Endothelial cell of hepatic sinusoid (primary cell): ENCODE measurements around the gene CLCN5.

Source experiments
- in situ Hi-C: cut with HindIII; loops from 2 replicates; pipeline ENCODE4 v1.10.0; 2017; ENCODE audit warnings: low sequenced_read_pairs

CLCN5 gene

GRCh38 chrX:49932791-49933190 lies 10.4 kb downstream of the CLCN5 start:
- in situ Hi-C loops, result no loop called here

DNA sequence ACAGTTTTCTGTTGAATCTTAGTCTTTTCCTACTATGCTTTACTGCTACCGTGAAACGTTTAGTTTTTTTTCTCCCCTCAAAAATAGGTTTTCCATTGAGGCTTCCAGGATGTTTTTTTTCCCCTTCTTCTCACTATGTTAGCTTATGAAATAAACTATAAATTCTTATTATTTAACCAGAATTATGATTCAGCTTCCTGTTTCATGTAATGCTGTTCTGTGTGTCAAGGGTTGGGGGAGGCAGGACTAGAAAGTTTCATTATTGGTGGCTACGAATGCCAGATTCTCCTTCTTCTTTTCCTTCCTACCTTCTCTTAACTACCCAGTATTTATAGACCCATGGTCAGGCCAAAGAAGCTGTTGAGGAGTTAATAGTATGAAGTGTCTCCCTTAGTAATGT lies 11.8 kb downstream of the CLCN5 start:
- in situ Hi-C loops, result no loop called here

DNA sequence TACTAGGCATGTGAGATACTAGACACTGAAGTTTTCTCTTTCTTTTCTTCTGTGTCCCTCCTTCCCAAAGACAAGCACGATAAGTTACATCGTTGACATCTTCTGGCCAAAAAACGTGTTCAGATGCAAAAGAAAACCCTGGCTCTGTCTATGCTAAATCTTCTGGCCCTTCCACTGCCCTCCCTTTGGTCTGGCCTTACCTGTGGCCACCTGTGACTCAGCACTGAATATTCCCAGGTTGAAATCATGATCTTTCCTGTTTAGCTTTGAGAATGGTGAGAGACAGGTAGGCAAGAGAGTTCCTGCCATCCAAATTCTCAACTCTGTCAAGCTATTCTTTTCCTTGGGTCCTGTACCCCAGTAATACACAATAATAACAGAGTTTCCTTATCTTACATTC lies 12.3 kb downstream of the CLCN5 start:
- in situ Hi-C loops, result no loop called here

DNA sequence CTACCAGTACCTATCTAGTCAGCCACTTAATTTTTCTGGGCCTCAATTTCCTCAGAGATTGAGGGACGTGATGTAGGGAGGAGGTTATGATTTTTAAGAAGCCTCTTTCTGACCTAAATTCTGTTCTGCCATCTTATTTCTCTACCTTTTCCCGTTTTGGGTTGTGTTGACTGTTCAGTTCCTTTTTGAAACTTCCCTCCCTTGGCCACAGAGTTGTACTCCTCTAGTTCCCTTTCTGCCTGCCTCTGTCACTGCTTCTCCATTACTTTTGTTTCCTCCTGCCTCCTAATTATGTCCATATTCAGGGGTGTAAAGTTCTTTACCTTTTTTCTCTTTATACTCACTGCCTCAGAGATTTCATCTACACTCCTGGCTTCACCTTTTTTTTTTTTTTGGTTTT lies 25.4 kb downstream of the CLCN5 start:
- in situ Hi-C loops, result no loop called here

- in situ Hi-C loops, result no loop called here
These were observed 27.6 kb downstream of the CLCN5 start for GRCh38 chrX:49949961-49950360.

GRCh38 chrX:49951524-49952193 lies 29.3 kb downstream of the CLCN5 start:
- in situ Hi-C loops, result no loop called here

- in situ Hi-C loops, result no loop called here
These were observed 33.9 kb downstream of the CLCN5 start for GRCh38 chrX:49956313-49956712.

DNA sequence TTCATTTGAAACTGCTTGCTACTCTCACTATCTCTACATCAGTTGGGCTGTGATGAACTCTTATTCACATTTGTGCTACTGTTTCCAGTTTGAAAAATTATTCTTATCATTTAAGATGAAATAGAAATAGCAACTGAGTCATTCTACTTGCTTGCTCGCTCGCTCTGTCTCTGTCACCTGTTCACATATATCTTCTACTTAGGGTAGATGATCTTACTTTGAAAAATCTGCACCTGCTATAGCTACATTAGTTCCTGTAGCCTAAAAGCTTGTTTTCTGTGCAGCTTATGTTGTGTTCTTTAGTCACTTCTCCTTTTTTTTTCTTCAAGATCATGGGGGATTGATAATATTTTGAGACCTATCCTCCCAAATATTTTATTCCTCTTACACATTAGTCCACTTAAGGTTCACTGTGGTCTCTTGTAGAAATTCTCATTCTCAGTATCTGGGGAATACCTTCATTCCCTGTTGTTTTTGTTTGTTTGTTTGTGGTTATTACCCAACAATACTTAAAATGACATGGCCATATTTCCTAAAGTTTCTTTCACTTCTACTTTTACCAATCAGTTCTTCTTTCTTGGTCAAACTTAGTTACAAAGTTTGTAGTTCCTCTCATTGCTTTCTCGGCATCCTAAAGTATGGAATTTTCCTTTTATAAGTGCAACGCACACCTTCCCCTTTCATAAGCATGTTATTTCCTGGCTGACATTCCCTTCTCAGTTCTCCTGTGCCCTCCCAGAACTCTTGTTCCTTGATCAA lies 36.5 kb downstream of the CLCN5 start:
- in situ Hi-C loops, result no loop called here

GRCh38 chrX:49959602-49960001 lies 37.2 kb downstream of the CLCN5 start:
- in situ Hi-C loops, result no loop called here

- in situ Hi-C loops, result no loop called here
These were observed 37.7 kb downstream of the CLCN5 start for GRCh38 chrX:49960061-49960460.

GRCh38 chrX:49970674-49971073 lies 48.3 kb downstream of the CLCN5 start:
- in situ Hi-C loops, result no loop called here

DNA sequence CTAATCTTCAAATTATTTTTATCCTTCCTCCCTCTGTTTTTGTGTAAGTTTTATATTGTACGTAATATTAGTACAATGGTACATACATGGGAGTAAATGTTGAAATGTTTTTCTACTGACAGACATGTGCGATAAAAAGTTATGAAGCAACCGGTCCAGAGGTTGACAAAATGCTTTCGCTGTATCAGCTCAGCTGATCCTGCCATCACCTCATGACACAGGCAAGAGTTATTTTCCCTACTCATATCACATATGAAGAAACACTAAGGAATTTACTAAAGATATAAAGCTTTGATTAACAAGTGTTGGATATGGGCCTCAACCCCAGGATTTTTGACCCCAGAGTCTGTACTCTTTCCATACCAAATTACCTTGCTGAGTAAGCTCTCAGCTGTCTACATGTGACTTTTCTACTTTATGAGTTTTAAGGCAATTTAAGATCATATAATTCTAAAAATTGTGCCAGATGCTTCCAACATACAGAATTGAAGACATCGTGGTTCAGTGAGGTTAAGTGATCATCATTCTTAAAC lies 50.0 kb downstream of the CLCN5 start:
- in situ Hi-C loops, result no loop called here

- in situ Hi-C loops, result no loop called here
These were observed 54.3 kb downstream of the CLCN5 start for GRCh38 chrX:49976682-49977197.

GRCh38 chrX:49977319-49978090 lies 55.1 kb downstream of the CLCN5 start:
- in situ Hi-C loops, result no loop called here

DNA sequence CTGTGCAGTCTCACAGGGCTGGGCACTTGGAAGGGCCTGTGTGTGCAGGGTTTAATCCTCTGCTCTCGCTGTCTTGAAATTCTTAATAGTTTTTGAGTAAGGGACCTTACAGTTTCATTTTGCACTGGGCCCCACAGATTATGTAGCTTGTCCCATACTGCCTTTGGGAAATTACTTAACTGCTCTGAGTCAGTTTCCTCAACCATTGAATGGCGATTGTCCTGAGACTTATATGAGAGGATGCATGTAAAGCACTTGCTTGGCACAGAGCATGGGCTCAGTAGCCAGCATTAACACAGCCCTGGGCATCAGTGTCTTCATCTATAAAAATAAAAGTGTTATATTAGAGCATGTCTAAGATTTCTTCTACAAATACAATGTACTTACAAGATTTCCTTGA lies 55.8 kb downstream of the CLCN5 start:
- in situ Hi-C loops, result no loop called here

DNA sequence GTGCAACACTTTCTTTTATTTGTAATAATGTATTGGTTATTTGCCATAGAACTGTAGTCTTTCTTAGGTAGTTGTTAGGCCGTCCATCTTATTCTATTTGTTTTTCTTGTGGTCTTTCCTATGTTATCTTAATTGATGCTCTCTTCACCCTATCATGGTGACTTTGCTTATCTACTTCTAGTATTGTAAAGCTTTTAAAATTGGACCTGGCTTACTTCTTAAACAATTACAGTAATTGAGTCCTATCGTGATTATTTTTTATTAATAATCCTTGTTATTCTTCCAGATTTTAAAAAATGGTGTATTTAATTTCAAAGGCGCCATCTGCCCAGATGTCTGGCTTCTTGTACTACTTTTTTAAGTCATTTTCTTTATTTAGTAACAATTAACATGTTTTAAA lies 63.7 kb downstream of the CLCN5 start:
- in situ Hi-C loops, result no loop called here

DNA sequence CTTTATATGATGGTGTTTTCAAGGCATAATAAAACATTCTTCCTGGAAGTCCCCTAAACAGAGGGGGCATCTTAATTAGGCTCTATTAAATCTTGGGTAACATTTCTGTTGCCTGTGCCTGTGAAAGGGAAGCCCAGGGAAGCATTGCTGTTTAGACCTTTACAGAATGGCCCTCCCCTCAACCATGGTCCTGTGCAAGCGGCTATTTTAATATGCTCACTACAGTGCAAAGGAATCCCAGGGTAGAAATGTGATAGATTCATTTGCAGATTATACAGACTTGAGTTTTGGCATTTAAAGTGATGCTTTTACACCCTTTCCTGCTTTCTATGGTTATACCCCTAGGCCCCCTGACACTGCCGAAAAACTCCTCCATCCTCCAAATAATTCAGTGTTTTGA lies 65.3 kb downstream of the CLCN5 start:
- in situ Hi-C loops, result no loop called here

DNA sequence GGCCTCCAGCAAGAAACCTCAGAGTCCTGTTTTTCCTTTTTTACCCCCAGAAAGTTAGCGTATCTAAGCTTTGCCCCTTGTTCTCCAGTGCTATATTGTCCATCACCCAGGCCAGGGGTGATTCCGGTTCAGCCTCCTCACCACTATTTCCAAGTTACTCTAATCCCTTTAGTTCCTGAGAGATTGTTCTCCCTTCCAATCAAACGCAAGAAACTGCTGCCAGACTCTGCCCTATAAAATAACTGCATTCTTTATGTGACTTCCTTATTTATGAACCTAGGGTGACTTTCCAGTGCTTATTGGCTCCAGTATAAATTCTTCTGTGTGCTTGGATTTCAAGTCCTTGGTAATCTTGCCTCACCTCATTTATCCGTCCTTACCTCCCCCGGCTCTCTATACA lies 65.7 kb downstream of the CLCN5 start:
- in situ Hi-C loops, result no loop called here

GRCh38 chrX:49991758-49992157 lies 69.4 kb downstream of the CLCN5 start:
- in situ Hi-C loops, result no loop called here

DNA sequence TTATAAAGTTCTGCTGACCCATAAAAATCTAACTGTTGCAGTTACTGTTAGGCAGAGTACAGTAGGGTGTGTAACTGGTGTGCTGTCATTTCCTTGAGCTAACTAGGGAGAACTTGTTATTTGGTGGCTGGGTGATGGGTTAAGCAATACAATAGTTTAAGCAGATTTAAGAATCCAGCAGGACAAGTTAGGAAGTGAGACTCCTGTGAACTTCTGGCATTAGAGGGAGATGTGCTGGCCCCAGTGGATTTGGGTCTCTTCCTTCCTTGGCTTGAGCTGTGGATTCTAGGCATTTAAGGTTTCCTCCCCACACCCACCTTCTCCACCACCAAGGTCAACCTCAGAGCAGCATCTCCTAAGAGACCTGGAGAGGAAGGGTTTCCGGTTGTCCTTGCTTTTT lies 70.5 kb downstream of the CLCN5 start:
- in situ Hi-C loops, result no loop called here

GRCh38 chrX:49993661-49994060 lies 71.3 kb downstream of the CLCN5 start:
- in situ Hi-C loops, result no loop called here
